ENCODE data around the gene MSMP. TPM values are rescaled to one million over a fixed set of nuclear protein-coding genes. Genes with fewer than 3 reads are reported as not detected.

MSMP gene
- total and polyA plus RNA-seq, 2 experiments from 2014 or later: not detected

DNA sequence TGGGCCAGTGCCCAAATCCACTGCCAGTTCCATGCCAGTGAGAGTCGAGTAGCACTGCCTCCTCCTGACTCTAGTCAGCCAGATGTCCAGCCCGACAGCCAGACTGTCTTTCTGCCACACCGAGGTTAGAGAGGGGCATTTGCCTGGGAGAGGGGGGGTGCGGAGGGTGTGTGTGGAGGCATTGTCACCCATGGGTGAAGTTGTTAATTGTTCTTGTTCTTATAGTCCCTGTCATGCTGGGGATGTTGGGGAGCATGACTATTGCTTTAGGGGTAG lies 3.9 kb downstream of the MSMP start:
- peaks cover 56% of the 10 kb centered on the region for H3K79me2 ChIP-seq
- peaks cover 23% of the 10 kb centered on the region for H3K4me1 ChIP-seq (ENCODE audit: insufficient read depth)
- H2AFZ ChIP-seq: no peak overlapping the region
- no peaks in the 10 kb centered on the region for H3K27me3 ChIP-seq
- H3K9me3 ChIP-seq (ENCODE audit: low read depth): no peaks in the 10 kb centered on the region
- WGBS (ENCODE audit: low lambda C conversion rate, missing lambda C conversion rate): 90% methylated on average over 4 of the region's 4 CpGs
- no peak for TF ChIP-seq EZH2phosphoT487 (IDR thresholded peaks at IDR 0.05; ENCODE audit: low read depth, severe bottlenecking, unreplicated experiment)
- no peak for TF ChIP-seq EZH2 (IDR thresholded peaks at IDR 0.05; ENCODE audit: borderline replicate concordance)
- TF ChIP-seq, protein P1, sequence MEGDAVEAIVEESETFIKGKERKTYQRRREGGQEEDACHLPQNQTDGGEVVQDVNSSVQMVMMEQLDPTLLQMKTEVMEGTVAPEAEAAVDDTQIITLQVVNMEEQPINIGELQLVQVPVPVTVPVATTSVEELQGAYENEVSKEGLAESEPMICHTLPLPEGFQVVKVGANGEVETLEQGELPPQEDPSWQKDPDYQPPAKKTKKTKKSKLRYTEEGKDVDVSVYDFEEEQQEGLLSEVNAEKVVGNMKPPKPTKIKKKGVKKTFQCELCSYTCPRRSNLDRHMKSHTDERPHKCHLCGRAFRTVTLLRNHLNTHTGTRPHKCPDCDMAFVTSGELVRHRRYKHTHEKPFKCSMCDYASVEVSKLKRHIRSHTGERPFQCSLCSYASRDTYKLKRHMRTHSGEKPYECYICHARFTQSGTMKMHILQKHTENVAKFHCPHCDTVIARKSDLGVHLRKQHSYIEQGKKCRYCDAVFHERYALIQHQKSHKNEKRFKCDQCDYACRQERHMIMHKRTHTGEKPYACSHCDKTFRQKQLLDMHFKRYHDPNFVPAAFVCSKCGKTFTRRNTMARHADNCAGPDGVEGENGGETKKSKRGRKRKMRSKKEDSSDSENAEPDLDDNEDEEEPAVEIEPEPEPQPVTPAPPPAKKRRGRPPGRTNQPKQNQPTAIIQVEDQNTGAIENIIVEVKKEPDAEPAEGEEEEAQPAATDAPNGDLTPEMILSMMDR (IDR thresholded peaks at IDR 0.05; ENCODE audit: poor library complexity): no peak
- peaks cover 19% of the 10 kb centered on the region for H4K20me1 ChIP-seq (ENCODE audit: insufficient read depth, poor library complexity, severe bottlenecking)
- no peak for DNase-seq (ENCODE audit: low spot score)
- peak overlapping the region; percentile 97 for H3K27ac ChIP-seq
- H3K9me2 ChIP-seq (replicated peaks; ENCODE audit: insufficient read depth): no peaks in the 10 kb centered on the region
- H3K4me3 ChIP-seq: peak overlapping the region; percentile 86
- H3K4me2 ChIP-seq: peak overlapping the region; percentile 95
- no peaks in the 10 kb centered on the region for H3K36me3 ChIP-seq (replicated peaks; ENCODE audit: insufficient read depth, low read depth)

DNA sequence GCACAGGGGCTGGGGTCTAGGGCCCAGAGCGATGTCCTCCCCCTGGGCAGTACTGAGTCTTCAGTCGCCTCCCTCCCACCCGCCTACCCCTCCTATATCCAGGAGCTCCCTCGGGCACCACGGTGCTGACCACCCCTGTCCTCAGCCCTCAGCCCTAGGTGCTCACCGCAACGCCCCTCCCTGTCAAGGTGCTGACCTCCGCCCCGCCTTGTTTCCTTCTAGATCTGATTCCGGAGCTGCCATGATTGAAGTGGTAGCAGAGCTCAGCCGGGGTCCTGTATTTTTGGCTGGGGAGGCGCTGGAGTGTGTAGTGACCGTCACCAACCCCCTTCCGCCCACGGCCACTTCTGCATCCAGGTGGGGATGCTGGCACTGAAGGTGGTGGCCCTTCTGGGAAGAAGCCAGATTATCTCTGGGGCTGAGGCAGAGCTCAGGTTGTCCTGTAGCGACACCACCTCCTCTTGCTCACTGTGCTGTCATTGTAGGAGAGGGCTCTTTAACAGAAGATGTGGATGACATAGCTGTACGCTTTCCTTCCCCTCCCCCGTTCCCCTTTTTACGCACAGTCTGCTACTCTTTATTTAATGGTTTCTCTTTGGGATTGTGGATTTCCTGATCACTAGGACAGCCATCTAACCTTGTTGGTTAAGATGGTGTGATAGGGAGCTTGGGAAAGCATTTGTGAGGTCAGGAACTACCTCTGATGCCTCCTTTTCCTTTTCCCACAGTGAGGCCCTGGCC lies 4.4 kb downstream of the MSMP start:
- H3K4me3 ChIP-seq: peak overlapping the region; percentile 86
- peak overlapping the region; percentile 95 for H3K4me2 ChIP-seq
- H3K27ac ChIP-seq: peak overlapping the region; percentile 97
- H3K4me1 ChIP-seq (ENCODE audit: insufficient read depth): peaks cover 23% of the 10 kb centered on the region
- no peaks in the 10 kb centered on the region for H3K27me3 ChIP-seq
- peak; percentile 65 for DNase-seq (ENCODE audit: low spot score)
- H3K9me2 ChIP-seq (replicated peaks; ENCODE audit: insufficient read depth): no peaks in the 10 kb centered on the region
- no peaks in the 10 kb centered on the region for H3K36me3 ChIP-seq (replicated peaks; ENCODE audit: insufficient read depth, low read depth)
- 8% methylated on average over 18 of the region's 19 CpGs for WGBS (ENCODE audit: low lambda C conversion rate, missing lambda C conversion rate)
- H4K20me1 ChIP-seq (ENCODE audit: insufficient read depth, poor library complexity, severe bottlenecking): peaks cover 19% of the 10 kb centered on the region
- peak overlapping the region; percentile 76 for H2AFZ ChIP-seq
- no peaks in the 10 kb centered on the region for H3K9me3 ChIP-seq (ENCODE audit: low read depth)
- TF ChIP-seq, protein P1 (IDR thresholded peaks at IDR 0.05; ENCODE audit: poor library complexity): peak; percentile 3
- no peak for TF ChIP-seq EZH2phosphoT487 (IDR thresholded peaks at IDR 0.05; ENCODE audit: low read depth, severe bottlenecking, unreplicated experiment)
- peaks cover 61% of the 10 kb centered on the region for H3K79me2 ChIP-seq

DNA sequence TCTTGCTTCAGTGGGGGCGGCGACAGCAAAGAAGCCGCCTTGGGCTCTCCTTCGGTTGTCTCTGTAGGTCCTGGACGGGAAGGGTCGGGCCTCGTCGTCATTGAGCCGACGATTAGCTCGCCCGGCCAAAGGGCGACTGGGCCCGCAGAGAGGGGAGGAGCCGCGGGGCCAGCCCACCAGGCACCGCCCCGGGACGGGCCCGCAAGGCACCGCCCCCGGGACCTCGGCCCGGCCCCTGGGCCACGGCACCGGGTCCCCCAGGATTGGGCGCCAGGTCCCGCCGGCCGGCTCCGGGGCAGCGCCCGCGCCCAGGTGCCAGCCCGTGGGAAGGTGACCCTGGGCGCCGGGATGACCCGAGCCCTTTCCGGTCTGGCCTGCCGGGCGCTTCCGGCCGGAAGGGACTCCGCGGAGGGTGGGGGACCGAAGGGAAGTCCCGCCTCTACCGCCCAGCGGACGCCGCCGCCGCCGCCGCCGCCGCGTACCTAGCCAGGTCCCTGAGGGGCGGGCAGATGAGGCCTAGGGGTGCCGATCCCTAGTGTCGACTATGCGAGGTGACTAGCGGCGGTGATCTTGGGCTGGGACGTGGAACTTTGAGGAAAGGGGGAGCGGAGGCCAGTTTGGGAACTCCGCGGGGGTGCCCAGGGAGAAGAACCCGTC lies 5.1 kb downstream of the MSMP start, which contains the start of the genes GBA2 and RGP1:
TSS of gene GBA2 (minus strand) at position 371 of the 657 bp plus-strand sequence. CDS start 524 bp downstream, outside the sequence.
TSS of gene RGP1 (plus strand) at position 430 of the 657 bp plus-strand sequence. CDS start 469 bp downstream, outside the sequence.
- H3K4me2 ChIP-seq: peak within 1 kb of the TSS; percentile 95
- H3K9me3 ChIP-seq (ENCODE audit: low read depth): no peaks in the 10 kb centered on the region

More for the DNA sequence above, 5.1 kb downstream of the MSMP start, which contains the start of the genes GBA2 and RGP1:
- Histone ChIP-seq H3K79me2 (peaks cover 65% of the 10 kb centered on the region), H3K4me3 (peak within 1 kb of the TSS; percentile 86), H3K27ac (peak within 1 kb of the TSS; percentile 97), H4K20me1 (ENCODE audit: insufficient read depth, poor library complexity, severe bottlenecking) (peaks cover 19% of the 10 kb centered on the region), H3K4me1 (ENCODE audit: insufficient read depth) (peaks cover 23% of the 10 kb centered on the region), H2AFZ (peak within 1 kb of the TSS; percentile 76), H3K36me3 (replicated peaks; ENCODE audit: insufficient read depth, low read depth) (no peaks in the 10 kb centered on the region), H3K27me3 (no peaks in the 10 kb centered on the region), H3K9me2 (replicated peaks; ENCODE audit: insufficient read depth) (no peaks in the 10 kb centered on the region)
- TF ChIP-seq, protein P1 (IDR thresholded peaks at IDR 0.05; ENCODE audit: poor library complexity): no peak
- no peak for TF ChIP-seq EZH2phosphoT487 (IDR thresholded peaks at IDR 0.05; ENCODE audit: low read depth, severe bottlenecking, unreplicated experiment)
- no peak for TF ChIP-seq EZH2 (IDR thresholded peaks at IDR 0.05; ENCODE audit: borderline replicate concordance)
- WGBS (ENCODE audit: low lambda C conversion rate, missing lambda C conversion rate): under 1% methylated on average over 56 of the region's 69 CpGs
- DNase-seq (ENCODE audit: low spot score): peak; percentile 93
